ENCODE measurements around the gene GNAI2. TPM values are rescaled to one million over a fixed set of nuclear protein-coding genes. Genes with fewer than 3 reads are reported as not detected.

GNAI2 gene
- polyA plus RNA-seq, 1 of the 3 experiments (the other 2 are of a cell fraction) = 649 TPM

DNA sequence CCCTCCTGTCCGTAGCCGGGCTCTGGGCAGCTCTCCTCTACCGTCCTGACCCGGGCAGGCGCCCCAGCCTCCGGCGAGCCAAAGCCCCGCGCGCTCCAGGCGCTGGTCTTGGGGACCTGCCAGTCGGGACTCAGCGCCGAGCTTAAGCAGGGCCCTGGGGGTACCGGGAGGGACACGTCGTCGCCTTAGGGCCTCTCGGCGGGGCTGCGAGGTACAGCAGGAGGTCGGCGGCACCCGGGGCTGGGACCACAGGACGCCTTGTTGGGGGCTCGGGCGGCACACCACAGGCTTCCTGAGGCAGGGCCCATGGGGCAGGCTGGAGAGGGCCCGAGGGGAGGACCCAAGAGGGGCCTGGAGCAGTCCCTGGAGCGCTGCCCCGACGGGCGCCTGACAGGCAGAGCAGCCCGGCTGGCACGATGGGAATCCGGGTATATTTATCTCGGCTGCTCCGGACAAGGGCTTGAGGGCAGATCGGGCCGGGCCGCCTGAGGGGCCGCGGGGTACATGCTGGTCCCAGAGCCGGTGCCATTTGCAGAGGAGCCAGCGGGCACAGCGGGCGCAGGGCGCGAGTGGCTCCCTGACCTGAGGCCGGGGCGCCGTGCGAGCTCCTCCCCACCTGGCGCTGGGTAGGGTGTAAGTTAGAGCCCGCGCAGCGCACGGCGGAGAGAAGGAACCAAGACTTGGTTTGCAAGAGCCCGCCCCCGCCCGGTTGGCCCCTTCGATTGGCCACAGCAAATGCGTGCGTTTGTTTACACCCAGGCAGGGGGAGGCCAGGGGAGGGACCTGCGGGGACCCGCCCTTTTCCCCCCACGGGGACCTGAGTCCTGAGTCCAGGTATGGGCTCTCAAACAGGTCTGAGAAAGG is 30.4 kb upstream of the GNAI2 start:
- H3K27me3 ChIP-seq (ENCODE audit: insufficient read depth) = peaks cover 28% of the 10 kb centered on the region
- H3K79me2 ChIP-seq (ENCODE audit: insufficient read depth) = no peaks in the 10 kb centered on the region
- H4K20me1 ChIP-seq (ENCODE audit: insufficient read depth) = no peaks in the 10 kb centered on the region
- H3K9me3 ChIP-seq = no peaks in the 10 kb centered on the region
- DNase-seq = peak; percentile 62
- H3K9me2 ChIP-seq = no peaks in the 10 kb centered on the region
- peak overlapping the region; percentile 63; the same call in 1 of the 2 replicates for H2AFZ ChIP-seq (ENCODE audit: low read depth)
- H3F3A ChIP-seq (replicated peaks; ENCODE audit: insufficient read depth) = no peaks in the 10 kb centered on the region
- TF ChIP-seq GABPA (IDR thresholded peaks at IDR 0.05; ENCODE audit: low read depth) (no peak), SIN3A (IDR thresholded peaks at IDR 0.05; ENCODE audit: borderline replicate concordance, low read depth, low read length) (no peak)
- no peaks in the 10 kb centered on the region for H3K36me3 ChIP-seq (replicated peaks in 1 of 2; ENCODE audit: control insufficient read depth in 1 of 2, insufficient read depth in 2 of 2, low read length in 1 of 2)
- ChIA-PET CTCF (interaction anchor here (1.1 to 61.6 kb wide), 5 partner anchors 14 to 41 kb away, joined by 3 to 1375 read pairs (median 4); partner anchors contain the start of gene GNAT1), POLR2A (interaction anchor here (0.5 to 1.4 kb wide), 3 partner anchors 9 to 86 kb away, joined by 3 to 4 read pairs (median 3); no protein-coding TSS in a partner anchor)
- H3K9ac ChIP-seq = no peak overlapping the region
- 40% methylated on average over 2 of the region's 67 CpGs for WGBS (ENCODE audit: low lambda C conversion rate)
- H3K27ac ChIP-seq (ENCODE audit: low read depth in 2 of 2, low read length in 1 of 2) = no peak overlapping the region
- peak overlapping the region; percentile 47 to 48; a peak in 3 of 4 replicates for H3K4me3 ChIP-seq (ENCODE audit: low read depth in 2 of 2, low read length in 1 of 2)
- H3K4me2 ChIP-seq = 0 out of 2 replicates have a peak overlapping the region, but pooled peaks have one; percentile 75
- H3K4me1 ChIP-seq (ENCODE audit: control insufficient read depth in 1 of 2, insufficient read depth in 2 of 2, low read depth in 1 of 2, low read length in 1 of 2) = peaks cover 0 to 11% of the 10 kb centered on the region in 2 experiments; a peak in 1 of 4 replicates

DNA sequence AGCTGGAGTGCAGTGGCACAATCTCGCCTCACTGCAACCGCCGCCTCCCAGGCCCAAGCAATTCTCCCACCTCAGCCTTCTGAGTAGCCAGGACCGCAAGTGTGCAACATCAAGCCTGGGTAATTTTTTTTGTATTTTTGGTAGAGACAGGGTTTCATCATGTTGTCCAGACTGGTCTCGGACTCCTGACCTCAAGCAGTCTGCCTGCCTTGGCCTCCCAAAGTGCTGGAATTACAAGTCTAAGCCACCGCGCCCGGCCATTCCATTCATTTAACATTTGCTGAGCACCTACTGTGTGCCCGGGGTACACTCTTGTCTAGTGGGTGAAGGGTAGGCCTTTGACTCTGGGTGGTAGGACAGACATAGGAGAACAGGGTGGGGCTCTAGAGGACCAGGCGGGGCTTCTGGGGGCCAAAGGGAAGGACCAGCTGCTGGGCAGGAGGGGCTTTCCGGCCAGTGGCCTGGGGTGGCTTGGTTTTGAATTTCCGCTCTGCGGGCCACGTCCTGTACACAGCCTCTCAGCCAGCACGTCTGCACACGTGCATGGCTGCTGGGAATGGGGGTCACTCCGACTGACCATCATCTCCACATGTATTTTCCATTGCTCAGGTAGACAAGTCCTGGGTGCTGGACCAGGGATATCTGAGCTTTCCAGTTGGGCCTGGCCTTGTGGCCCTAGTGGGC is 28.5 kb upstream of the GNAI2 start:
- H3K4me3 ChIP-seq (ENCODE audit: low read depth in 2 of 2, low read length in 1 of 2) = no peak overlapping the region

DNA sequence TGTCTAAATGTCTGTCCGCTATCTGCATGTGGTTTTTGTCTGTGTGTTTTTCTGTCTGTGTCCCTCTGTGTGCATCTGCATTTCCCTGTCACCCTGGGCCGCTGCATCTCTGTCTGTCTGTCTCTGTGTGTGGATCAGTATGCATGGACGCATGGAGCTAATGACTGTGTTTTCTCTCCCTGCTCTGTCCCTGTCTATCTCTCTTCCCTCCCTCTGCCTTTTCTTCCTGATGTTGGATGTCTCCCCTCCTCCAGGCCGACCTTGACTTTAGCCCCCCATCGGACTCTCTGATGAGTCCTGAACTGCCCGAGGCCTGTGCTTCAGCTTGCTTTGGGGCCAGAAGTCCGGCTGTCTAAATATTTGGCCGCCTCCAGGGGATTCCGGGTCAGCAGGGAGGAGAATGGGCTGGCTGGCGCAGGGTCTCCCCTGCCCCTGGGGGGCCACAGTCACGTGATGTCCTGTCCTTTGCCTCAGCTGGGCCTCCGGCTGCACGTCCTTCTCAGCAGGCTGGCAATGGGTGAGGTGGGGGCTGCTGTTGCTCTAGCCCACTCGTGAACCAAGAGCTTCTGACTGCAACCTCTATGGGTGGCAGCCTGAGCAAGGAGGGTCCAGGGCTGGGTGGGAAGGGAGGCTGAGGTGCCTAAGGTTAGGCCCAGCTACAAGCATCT is 27.2 kb upstream of the GNAI2 start:
- no peaks in the 10 kb centered on the region for H3F3A ChIP-seq (replicated peaks; ENCODE audit: insufficient read depth)
- H3K27me3 ChIP-seq (ENCODE audit: insufficient read depth) = peaks cover 23% of the 10 kb centered on the region
- no peak overlapping the region for H3K4me3 ChIP-seq (ENCODE audit: low read depth in 2 of 2, low read length in 1 of 2)
- ChIA-PET POLR2A (no interaction called here), CTCF (interaction anchor here (1.0 to 61.6 kb wide), 7 partner anchors 9 to 66 kb away, joined by 3 to 1375 read pairs (median 10); partner anchors contain the start of gene GNAT1)
- no peak overlapping the region for H3K4me2 ChIP-seq
- H3K27ac ChIP-seq (ENCODE audit: low read depth in 2 of 2, low read length in 1 of 2) = no peak overlapping the region
- H2AFZ ChIP-seq (ENCODE audit: low read depth) = no peak overlapping the region
- H3K9ac ChIP-seq = no peak overlapping the region
- no peaks in the 10 kb centered on the region for H3K9me2 ChIP-seq
- no peaks in the 10 kb centered on the region for H3K79me2 ChIP-seq (ENCODE audit: insufficient read depth)
- 70% methylated on average over 10 of the region's 14 CpGs for WGBS (ENCODE audit: low lambda C conversion rate)
- H3K9me3 ChIP-seq = no peaks in the 10 kb centered on the region
- H3K4me1 ChIP-seq (ENCODE audit: control insufficient read depth in 1 of 2, insufficient read depth in 2 of 2, low read depth in 1 of 2, low read length in 1 of 2) = peaks cover 0 to 15% of the 10 kb centered on the region in 2 experiments; a peak in 1 of 4 replicates
- no peak for DNase-seq
- no peaks in the 10 kb centered on the region for H4K20me1 ChIP-seq (ENCODE audit: insufficient read depth)
- H3K36me3 ChIP-seq (replicated peaks in 1 of 2; ENCODE audit: control insufficient read depth in 1 of 2, insufficient read depth in 2 of 2, low read length in 1 of 2) = no peaks in the 10 kb centered on the region
- TF ChIP-seq NFIC (IDR thresholded peaks at IDR 0.05; ENCODE audit: borderline replicate concordance) (no peak), SIN3A (IDR thresholded peaks at IDR 0.05; ENCODE audit: borderline replicate concordance, low read depth, low read length) (no peak), GATA2 (CRISPR knock-in tag; IDR thresholded peaks at IDR 0.05) (no peak), TAF1 (IDR thresholded peaks at IDR 0.05; ENCODE audit: borderline replicate concordance, low read depth, low read length) (no peak), EP300 (IDR thresholded peaks at IDR 0.05; ENCODE audit: borderline replicate concordance in 1 of 2, low read depth in 1 of 2, low read length in 1 of 2) (no peak), JUND (IDR thresholded peaks at IDR 0.05) (no peak), SMC3 (IDR thresholded peaks at IDR 0.05; ENCODE audit: low read depth, low read length) (no peak), FOXM1 (IDR thresholded peaks at IDR 0.05; ENCODE audit: low read depth) (no peak), FOXJ3 (CRISPR knock-in tag; IDR thresholded peaks at IDR 0.05) (no peak), MEF2A (IDR thresholded peaks at IDR 0.05; ENCODE audit: borderline replicate concordance, low read depth) (no peak), ELF1 (IDR thresholded peaks at IDR 0.05) (no peak), YY1 (IDR thresholded peaks at IDR 0.05; ENCODE audit: low read depth) (no peak)
- TF ChIP-seq, protein P1, sequence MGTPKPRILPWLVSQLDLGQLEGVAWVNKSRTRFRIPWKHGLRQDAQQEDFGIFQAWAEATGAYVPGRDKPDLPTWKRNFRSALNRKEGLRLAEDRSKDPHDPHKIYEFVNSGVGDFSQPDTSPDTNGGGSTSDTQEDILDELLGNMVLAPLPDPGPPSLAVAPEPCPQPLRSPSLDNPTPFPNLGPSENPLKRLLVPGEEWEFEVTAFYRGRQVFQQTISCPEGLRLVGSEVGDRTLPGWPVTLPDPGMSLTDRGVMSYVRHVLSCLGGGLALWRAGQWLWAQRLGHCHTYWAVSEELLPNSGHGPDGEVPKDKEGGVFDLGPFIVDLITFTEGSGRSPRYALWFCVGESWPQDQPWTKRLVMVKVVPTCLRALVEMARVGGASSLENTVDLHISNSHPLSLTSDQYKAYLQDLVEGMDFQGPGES (IDR thresholded peaks at IDR 0.05; ENCODE audit: low read depth, low read length) = no peak
- TF ChIP-seq, protein P2, sequence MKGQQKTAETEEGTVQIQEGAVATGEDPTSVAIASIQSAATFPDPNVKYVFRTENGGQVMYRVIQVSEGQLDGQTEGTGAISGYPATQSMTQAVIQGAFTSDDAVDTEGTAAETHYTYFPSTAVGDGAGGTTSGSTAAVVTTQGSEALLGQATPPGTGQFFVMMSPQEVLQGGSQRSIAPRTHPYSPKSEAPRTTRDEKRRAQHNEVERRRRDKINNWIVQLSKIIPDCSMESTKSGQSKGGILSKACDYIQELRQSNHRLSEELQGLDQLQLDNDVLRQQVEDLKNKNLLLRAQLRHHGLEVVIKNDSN (IDR thresholded peaks at IDR 0.05; ENCODE audit: borderline replicate concordance, low read depth) = no peak

More for the DNA sequence above, 28.5 kb upstream of the GNAI2 start:
- WGBS (ENCODE audit: low lambda C conversion rate) = 88% methylated on average over 17 of the region's 17 CpGs
- Histone ChIP-seq H3K9me2 (no peaks in the 10 kb centered on the region), H3K79me2 (ENCODE audit: insufficient read depth) (no peaks in the 10 kb centered on the region), H4K20me1 (ENCODE audit: insufficient read depth) (no peaks in the 10 kb centered on the region), H2AFZ (ENCODE audit: low read depth) (no peak overlapping the region), H3K27ac (ENCODE audit: low read depth in 2 of 2, low read length in 1 of 2) (no peak overlapping the region), H3K27me3 (ENCODE audit: insufficient read depth) (peaks cover 28% of the 10 kb centered on the region), H3K36me3 (replicated peaks in 1 of 2; ENCODE audit: control insufficient read depth in 1 of 2, insufficient read depth in 2 of 2, low read length in 1 of 2) (no peaks in the 10 kb centered on the region), H3F3A (replicated peaks; ENCODE audit: insufficient read depth) (no peaks in the 10 kb centered on the region), H3K9ac (no peak overlapping the region), H3K4me1 (ENCODE audit: control insufficient read depth in 1 of 2, insufficient read depth in 2 of 2, low read depth in 1 of 2, low read length in 1 of 2) (peaks cover 0 to 11% of the 10 kb centered on the region in 2 experiments; a peak in 1 of 4 replicates), H3K4me2 (no peak overlapping the region), H3K9me3 (no peaks in the 10 kb centered on the region)
- ChIA-PET POLR2A (no interaction called here), CTCF (interaction anchor here (0.9 to 61.6 kb wide), 4 partner anchors 14 to 85 kb away, joined by 3 to 1375 read pairs (median 98); partner anchors contain the start of gene GNAT1)
- no peak for DNase-seq
- no peak for TF ChIP-seq RFX5 (IDR thresholded peaks at IDR 0.05; ENCODE audit: low read length)
- no peak for TF ChIP-seq POLR2AphosphoS5 (IDR thresholded peaks at IDR 0.05; ENCODE audit: low read depth, low read length)
- no peak for TF ChIP-seq EP300 (IDR thresholded peaks at IDR 0.05; ENCODE audit: borderline replicate concordance in 1 of 2, low read depth in 1 of 2, low read length in 1 of 2)
- no peak for TF ChIP-seq FOSL2 (IDR thresholded peaks at IDR 0.05; ENCODE audit: borderline replicate concordance, low read depth)
